Activated CD4-positive, alpha-beta T cell treated with anti-CD3 and anti-CD28 coated beads for 1 hour (primary cell): ENCODE data around the gene BCAS1.

Experiments
- DNase-seq: peaks from one replicate; pipeline ENCODE4 v3.0.0-alpha.2; 2020

BCAS1 gene

DNA sequence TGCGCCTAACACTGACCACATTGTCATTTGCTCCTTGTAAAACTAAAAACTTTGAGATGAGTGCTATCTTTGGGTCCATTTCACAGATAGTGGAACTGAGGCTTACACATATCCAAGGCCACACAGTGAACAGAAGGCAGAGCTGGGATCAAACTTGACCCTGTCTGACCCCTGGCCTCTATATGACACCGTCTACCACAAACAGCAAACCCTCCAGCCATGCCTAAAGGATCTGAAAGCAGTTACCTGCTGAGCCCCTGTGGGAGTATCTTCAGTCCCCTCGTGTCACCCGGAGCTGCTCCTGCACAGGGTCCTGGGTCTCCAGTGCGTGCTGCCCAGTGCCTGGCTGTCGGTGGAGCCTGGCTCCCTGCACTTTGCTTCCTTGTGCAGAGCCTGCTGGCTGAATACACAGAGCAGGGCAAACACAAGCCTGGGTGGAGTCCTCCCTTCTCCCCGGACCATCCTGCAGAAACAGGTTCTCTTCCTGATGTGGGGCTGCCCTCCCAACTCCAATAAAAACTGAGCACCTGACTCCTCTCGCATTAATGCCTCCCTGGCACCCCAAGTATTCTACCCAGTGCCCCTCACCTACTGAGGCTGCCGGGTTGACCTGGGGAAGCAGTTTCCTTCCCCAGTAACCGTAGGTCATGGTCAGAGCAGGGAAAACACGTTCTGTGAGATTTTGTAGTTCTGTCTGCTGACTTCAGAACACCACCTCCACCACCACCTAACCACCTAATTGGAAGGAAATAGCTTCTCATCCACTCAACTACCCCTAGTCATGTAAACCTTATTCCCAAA, at the start of gene BCAS1:
Gene BCAS1, minus strand, starts transcription at position 408 of the 801 bp plus-strand sequence. CDS start 11,876 bp downstream, outside the sequence.
- no peak for DNase-seq

DNA sequence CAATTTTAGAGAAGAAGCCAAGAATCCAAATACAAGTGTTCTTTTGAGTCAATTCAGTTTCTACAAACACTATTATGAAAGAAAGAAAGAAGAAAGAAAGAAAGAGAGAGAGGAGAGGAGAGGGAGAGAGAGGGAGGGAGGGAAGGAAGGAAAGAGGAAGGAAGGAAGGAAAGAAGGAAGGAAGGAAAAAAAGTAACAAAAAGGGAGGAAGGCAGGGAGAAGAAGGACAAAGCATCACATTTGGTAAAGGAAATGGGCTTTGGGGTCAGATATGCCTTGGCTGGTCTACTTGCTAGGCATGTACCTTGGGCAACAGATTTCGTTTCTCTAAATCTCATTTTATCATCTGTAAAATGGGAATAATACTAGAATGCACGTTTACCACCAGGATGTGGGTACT, 49.4 kb upstream of the BCAS1 start:
- no peak for DNase-seq

DNA sequence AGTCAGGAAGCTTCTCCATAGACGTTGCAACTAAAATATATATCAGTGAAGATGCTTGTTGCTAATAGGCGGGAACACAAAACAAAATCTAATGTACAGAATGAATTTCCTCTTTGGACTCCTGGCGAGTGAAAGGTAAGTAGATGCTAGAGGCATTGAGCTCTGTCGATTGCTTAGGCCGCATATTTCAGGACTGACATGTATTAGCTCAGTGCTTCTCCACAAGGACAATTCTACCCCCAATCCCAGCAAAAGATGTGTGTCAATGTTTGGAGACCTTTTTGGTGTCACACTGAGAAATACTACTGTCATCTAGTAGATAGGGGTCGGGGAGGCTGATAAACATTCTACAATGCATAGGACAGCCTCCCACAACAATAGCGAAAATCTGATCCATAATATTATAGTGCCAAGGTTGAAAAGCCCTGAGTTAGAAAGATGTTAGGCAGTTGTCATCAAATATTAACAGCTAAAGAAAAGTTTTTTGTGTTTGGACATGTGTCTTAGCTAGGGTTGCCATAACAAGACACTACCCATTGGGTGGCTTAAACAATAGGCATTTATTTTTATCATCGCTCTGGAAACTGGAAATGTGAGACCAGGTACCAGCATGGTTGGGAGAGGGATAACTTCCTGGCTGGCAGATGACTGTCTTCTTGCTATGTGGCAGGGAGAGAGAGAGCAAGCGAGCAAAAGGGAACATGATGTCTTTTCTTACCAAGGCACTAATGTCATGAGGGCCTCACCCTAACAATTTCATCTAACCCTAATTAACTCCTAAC, 48.0 kb upstream of the BCAS1 start:
- no peak for DNase-seq

DNA sequence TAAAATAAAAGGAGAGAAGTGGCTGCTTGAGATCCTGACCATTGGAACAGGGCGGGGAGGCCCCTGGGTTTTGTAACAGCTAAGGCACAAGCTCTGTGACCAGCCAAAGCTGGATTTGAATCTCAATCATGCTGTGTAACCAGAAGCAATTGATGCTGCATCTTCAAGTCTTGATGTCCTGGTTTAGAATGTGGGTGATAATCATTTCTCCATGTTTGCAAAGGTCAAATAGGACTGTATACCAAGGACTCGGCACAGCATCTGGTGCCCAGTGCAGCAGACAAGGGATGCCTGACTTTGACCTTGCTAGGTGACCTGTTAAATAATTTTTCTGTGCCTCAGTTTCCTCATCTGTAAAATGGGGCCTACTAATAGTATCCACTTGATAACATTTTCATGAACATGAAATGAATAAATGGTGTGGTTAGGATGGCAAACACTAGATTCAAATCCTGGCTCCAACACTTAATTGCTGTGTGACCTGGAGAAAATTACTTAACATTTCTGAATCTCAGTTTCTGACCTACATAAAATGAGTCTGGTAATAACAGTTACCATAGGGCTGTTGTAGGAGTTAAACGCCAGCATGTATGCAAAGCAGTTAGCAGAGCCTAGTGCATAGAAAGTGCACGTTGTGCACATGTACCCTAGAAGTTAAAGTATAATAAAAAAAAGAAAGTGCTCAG, 46.3 kb upstream of the BCAS1 start:
- DNase-seq: no peak

DNA sequence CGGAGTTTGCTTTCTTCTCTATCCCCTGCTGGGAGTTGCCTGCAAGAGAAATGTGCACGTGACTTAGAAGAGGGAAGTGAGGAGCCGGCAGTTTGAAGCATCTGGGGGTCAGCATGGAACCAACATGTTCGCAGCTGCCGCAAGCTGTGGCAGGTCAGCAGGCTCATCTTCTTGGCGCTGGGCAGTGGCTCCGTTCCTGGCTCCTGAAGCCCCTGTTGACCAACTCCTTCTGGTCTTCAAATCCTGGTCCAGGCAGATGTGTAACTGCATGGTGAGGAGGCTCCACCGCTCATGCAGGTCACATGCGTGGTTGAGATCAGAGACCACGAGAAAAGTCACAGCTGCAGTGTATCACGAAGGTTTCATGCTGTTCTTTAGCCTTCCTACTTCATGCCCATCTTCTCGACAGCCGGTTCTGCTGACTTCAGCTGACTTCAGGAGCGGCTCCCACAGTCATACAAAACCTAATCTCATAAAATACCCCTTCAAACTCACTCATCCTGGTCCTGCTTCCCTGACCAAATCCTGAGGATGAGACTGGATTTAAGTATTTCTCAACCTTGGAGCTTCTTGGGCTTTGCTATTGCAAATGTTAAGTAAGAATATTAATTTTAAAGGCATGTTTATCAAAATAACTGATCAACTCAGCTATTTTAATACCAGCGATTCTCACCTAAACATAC, 44.9 kb upstream of the BCAS1 start:
- no peak for DNase-seq

DNA sequence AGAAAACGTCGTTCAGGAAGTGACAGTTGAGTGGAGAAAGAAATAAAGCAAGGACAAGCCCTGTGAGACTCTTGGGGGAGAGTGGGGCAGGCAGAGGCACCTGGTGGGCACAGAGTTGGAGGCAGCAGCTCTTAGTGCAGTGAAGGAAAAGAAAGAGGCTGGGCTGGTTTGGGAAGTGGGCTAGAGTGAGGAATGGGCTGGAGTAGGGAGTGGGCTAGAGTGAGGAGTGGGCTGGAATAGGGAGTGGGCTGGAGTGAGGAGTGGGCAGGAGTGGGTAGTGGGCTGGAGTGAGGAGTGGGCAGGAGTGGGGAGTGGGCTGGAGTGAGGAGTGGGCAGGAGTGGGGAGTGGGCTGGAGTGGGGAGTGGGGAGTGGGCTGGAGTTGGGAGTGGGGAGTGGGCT, 43.7 kb upstream of the BCAS1 start:
- DNase-seq: no peak

GRCh38 chr20:54113566-54113965, 43.2 kb upstream of the BCAS1 start:
- DNase-seq: no peak

- DNase-seq: no peak
Measured at GRCh38 chr20:54112221-54112884, 42.0 kb upstream of the BCAS1 start.

- DNase-seq: no peak
Measured at GRCh38 chr20:54111460-54111859, 41.1 kb upstream of the BCAS1 start.

DNA sequence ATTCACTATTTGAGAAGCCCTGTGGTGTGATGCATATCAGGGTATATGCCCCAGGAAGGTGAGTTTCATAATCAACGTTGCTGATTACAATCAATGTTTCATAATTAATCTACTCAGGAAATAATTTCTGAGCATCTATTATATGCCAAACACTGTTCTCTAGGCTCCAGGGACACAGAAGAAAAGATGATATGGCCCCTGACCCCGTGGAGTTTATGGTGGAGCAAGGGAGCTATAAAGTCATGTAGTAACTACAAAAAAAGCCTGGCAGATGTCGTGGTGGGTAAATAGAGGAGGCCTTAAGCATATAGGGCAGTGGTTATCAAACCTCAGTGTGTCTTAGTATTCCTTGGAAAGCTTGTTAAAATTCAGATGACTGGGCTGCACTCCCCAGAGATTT, 40.1 kb upstream of the BCAS1 start:
- DNase-seq: no peak

DNA sequence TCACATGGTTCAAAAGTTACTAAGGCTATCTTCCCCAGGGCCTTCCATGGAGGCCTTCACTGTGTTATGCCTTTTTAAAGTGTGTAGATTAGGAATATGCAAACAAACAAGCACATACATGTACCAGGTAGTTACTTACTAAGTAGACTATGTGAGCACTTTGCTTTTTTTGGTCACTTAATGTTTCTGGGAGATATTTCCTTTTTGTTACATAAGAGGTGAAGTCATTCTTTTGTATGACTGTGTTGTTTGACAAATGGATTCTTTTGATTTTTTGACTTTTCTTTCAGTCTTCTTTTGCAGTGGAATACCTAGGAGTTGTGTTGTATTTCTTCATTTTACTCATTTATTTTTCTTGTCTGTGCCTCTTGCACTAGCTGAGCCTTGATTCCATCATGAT, 39.6 kb upstream of the BCAS1 start:
- DNase-seq: no peak

- no peak for DNase-seq
Measured at GRCh38 chr20:54108817-54109216, 38.4 kb upstream of the BCAS1 start.

DNA sequence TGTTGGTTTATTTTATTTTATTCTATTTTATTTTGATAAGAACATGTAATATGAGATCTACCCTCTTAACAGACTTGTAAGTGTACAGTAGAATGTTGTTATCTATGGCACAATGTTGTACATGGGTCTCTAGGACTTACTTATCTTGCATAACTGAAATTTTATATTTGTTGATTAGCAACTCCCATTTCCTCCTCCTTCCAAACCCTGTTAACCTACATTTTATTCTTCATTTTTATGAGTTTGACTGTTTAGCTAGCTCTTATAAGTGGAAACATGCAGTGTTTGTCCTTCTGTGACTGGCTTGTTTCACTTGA, 37.9 kb upstream of the BCAS1 start:
- no peak for DNase-seq

- DNase-seq: no peak
Measured at GRCh38 chr20:54107600-54108325, 37.4 kb upstream of the BCAS1 start.

DNA sequence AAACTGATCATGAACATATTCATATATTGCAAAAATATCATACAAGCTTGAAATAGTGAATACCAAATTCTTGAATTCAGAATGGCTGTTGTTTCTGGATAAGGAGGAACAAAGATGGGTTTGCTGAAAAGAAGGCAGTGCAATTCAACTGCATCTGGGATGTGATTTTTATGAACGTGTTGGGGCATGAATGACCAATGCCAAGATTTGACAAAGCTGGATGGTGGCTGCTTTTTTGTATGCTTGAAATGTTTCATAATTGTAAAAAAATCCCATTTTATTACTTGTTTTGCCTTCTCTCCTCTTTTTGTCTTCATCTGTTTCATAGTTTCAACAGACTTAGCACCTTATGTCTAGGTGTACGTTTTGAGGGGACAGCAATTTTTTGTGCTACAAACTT, 36.8 kb upstream of the BCAS1 start:
- DNase-seq: no peak

GRCh38 chr20:54106162-54106561, 35.8 kb upstream of the BCAS1 start:
- DNase-seq: no peak

- no peak for DNase-seq
Measured at GRCh38 chr20:54105653-54106052, 35.3 kb upstream of the BCAS1 start.

DNA sequence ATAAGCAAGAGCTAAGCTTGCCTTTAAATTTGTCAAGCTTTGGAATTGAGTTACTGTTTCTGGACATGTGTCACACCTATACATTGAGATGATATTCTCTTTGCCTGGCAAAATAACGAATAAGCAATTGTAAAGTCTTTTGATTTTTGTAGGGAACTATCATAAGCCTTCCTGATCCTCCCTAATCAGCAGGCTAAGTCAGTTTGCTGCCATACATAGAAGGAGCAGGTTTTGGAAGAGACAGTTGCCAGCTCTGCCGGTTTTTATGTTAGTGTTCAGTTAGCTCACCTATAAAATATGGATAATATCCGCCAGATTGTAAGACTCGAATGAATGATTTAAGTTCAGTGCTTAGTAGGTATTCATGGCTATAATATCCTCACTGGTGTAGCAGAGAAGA, 34.4 kb upstream of the BCAS1 start:
- DNase-seq: no peak

DNA sequence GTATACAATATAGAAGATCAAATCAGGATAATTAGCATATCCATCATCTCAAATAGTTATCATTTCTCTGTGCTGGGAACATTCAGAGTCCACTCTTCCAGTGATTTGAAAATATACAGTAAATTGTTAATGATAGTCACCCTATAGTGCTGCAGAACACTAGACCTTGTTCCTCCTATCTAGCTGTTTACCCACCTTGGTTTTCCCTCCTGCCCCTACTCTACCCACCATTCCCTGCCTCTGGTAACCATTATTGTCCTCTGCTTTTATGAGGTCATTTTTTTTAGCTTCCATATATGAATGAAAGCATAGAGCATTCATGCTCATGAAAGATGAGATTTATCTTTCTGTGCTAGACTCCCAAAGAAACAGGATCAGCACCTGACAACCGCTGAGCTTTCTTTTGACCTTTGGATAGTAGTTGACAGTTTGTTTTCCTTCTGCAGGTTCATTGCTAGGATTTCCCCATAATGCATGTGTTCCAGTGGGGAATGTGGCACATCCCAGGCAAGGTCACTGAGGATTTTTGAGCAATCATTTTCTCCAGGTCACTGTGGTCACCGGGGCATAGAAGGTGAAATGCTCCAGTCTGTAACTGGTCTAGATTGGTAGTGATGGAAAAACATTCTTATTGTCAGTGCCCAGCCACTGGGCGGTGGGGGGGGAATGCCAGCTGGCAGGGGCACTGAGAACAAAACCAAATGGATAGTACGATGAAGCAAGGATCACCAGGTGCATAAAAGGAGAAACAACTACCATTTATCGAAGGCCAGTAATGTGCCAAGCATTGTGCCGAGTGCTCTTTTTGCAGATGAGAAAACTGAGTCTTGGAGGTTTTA, 33.6 kb upstream of the BCAS1 start:
- no peak for DNase-seq

- DNase-seq: peak; percentile 44
Measured at GRCh38 chr20:54103067-54103761, 32.8 kb upstream of the BCAS1 start.
